Measurements from ENCODE around the gene SS18L1.

GRCh38 chr20:62186887-62187866 is 43.6 kb downstream of the SS18L1 start:
- TF ChIP-seq CTCF (IDR thresholded peaks at IDR 0.05) (no peak), POLR2A (IDR thresholded peaks at IDR 0.05) (no peak)

Data from right lobe of liver (tissue), 4 donors.